ENCODE data around the gene TMEM273.

TMEM273 gene

DNA sequence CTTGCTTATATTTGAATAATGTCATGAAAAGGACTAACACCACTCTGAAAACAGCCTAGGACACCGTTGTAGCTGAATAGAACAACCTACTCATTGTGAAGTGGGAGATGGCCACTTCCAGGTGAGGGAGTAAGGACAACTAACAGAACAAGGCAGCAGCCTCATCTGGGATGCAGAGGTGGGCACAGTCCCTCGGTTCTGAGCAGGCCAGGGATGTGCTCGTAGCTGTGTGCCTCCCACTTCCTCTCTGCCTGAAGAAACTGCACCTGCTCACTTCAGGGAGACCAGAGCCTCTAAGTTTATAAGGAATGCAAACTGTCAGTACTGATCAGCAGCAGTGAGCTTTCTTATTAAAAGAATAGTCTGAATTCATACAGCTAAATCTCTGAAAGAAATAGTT is 75.3 kb downstream of the TMEM273 start:
- ATAC-seq = no peak

DNA sequence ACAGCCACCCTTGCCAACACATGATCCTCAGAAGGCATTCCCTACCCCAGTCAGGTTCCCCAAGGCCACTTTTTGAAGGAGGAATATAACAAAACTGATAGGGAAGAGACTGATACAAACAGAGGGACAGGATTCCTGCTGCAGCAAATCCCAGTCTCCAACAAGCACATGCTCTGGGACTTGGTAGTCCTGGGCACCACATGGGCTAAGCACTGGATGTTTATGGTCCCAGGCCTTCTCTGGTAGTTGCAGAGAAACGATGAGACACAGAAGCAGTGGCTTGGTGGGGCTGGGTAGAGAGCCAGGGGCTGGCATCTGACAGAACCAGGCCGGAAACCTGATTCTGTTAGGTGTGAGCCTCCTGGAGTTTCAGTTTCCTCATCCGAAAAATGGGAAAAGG is 76.1 kb downstream of the TMEM273 start:
- no peak for ATAC-seq
- TF ChIP-seq ESRRG (CRISPR knock-in tag; IDR thresholded peaks at IDR 0.05) = no peak
- no peak for TF ChIP-seq TOX (CRISPR knock-in tag; IDR thresholded peaks at IDR 0.05; ENCODE audit: borderline replicate concordance)
- no peak for TF ChIP-seq ZNF565 (CRISPR knock-in tag; conservative IDR thresholded peaks at IDR 0.05; ENCODE audit: low read depth)

More for the DNA sequence above, 75.3 kb downstream of the TMEM273 start:
- TF ChIP-seq SNAI2 (CRISPR knock-in tag; IDR thresholded peaks at IDR 0.05) (no peak), RARB (CRISPR knock-in tag; IDR thresholded peaks at IDR 0.05) (no peak), ISL1 (CRISPR knock-in tag; IDR thresholded peaks at IDR 0.05) (no peak), GLIS3 (CRISPR knock-in tag; IDR thresholded peaks at IDR 0.05) (no peak), ARNTL (CRISPR knock-in tag; IDR thresholded peaks at IDR 0.05; ENCODE audit: borderline replicate concordance, low read depth) (no peak), ZNF70 (CRISPR knock-in tag; IDR thresholded peaks at IDR 0.05) (no peak)
- TF ChIP-seq, protein P1, sequence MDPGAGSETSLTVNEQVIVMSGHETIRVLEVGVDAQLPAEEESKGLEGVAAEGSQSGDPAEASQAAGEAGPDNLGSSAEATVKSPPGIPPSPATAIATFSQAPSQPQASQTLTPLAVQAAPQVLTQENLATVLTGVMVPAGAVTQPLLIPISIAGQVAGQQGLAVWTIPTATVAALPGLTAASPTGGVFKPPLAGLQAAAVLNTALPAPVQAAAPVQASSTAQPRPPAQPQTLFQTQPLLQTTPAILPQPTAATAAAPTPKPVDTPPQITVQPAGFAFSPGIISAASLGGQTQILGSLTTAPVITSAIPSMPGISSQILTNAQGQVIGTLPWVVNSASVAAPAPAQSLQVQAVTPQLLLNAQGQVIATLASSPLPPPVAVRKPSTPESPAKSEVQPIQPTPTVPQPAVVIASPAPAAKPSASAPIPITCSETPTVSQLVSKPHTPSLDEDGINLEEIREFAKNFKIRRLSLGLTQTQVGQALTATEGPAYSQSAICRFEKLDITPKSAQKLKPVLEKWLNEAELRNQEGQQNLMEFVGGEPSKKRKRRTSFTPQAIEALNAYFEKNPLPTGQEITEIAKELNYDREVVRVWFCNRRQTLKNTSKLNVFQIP (CRISPR knock-in tag; IDR thresholded peaks at IDR 0.05; ENCODE audit: borderline replicate concordance, low read depth) = no peak
- TF ChIP-seq, protein P2, sequence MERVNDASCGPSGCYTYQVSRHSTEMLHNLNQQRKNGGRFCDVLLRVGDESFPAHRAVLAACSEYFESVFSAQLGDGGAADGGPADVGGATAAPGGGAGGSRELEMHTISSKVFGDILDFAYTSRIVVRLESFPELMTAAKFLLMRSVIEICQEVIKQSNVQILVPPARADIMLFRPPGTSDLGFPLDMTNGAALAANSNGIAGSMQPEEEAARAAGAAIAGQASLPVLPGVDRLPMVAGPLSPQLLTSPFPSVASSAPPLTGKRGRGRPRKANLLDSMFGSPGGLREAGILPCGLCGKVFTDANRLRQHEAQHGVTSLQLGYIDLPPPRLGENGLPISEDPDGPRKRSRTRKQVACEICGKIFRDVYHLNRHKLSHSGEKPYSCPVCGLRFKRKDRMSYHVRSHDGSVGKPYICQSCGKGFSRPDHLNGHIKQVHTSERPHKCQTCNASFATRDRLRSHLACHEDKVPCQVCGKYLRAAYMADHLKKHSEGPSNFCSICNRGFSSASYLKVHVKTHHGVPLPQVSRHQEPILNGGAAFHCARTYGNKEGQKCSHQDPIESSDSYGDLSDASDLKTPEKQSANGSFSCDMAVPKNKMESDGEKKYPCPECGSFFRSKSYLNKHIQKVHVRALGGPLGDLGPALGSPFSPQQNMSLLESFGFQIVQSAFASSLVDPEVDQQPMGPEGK (CRISPR knock-in tag; IDR thresholded peaks at IDR 0.05; ENCODE audit: borderline replicate concordance) = no peak

DNA sequence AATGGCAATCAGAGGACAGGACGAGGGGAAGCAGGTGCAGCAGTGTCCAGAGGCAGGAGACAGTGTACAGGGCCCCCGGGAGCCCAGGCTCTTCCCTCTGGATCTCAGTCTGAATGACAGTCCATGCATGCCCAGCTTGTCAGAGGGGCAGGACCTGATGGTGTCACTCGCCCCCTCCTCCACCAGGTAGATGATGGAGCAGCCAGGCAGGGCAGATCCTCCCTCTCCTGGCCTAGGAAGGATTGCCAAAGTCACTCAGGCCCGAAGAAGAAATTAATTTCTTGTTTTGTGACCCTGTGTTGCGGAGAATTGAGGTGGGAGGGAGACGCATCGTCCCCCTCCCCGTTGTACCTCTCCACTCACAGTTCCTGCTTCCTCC is 76.9 kb downstream of the TMEM273 start:
- TF ChIP-seq, protein P3, sequence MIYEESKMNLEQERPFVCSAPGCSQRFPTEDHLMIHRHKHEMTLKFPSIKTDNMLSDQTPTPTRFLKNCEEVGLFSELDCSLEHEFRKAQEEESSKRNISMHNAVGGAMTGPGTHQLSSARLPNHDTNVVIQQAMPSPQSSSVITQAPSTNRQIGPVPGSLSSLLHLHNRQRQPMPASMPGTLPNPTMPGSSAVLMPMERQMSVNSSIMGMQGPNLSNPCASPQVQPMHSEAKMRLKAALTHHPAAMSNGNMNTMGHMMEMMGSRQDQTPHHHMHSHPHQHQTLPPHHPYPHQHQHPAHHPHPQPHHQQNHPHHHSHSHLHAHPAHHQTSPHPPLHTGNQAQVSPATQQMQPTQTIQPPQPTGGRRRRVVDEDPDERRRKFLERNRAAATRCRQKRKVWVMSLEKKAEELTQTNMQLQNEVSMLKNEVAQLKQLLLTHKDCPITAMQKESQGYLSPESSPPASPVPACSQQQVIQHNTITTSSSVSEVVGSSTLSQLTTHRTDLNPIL (CRISPR knock-in tag; IDR thresholded peaks at IDR 0.05; ENCODE audit: low read depth) = no peak
- ATAC-seq = no peak

DNA sequence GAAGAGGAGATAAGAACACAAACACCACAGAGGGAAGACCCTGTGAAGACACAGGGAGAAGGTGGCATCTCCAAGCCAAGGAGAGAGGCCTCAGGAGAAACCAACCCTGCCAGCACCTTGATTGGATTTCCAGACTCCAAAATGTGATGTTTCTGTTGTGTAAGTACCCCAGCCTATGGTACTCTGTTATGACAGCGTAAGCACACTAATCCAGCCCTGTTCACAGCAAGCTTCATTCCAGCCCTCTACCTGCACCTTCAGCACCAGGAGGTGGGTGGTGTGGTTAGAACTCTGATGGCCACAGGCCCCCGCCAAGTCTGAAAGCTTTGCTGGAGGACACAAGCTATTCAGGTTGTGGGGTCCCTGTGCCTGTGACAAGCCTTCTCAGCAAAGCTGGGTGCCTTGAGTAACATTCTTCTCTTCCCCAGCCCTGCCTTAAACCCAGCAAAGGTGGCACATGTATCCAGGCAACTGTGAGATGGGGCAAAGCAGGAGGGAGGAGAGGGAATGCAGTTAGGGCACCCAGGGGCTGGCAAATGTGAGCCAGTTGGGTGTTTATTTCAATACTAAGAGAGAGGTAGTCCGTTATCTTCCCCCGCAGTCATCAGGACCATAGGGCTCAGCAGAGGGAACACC is 77.4 kb downstream of the TMEM273 start:
- TF ChIP-seq ARNTL (CRISPR knock-in tag; IDR thresholded peaks at IDR 0.05; ENCODE audit: borderline replicate concordance, low read depth) = no peak
- TF ChIP-seq ZNF70 (CRISPR knock-in tag; IDR thresholded peaks at IDR 0.05) = no peak
- TF ChIP-seq PPARA (CRISPR knock-in tag; IDR thresholded peaks at IDR 0.05; ENCODE audit: borderline replicate concordance) = no peak
- TF ChIP-seq TCF4 (CRISPR knock-in tag; IDR thresholded peaks at IDR 0.05; ENCODE audit: borderline replicate concordance) = no peak
- no peak for TF ChIP-seq ZC3H10 (CRISPR knock-in tag; IDR thresholded peaks at IDR 0.05)
- TF ChIP-seq ZFP30 (CRISPR knock-in tag; IDR thresholded peaks at IDR 0.05) = no peak
- no peak for TF ChIP-seq ESRRG (CRISPR knock-in tag; IDR thresholded peaks at IDR 0.05)
- no peak for TF ChIP-seq BACH2 (CRISPR knock-in tag; IDR thresholded peaks at IDR 0.05; ENCODE audit: borderline replicate concordance)
- no peak for TF ChIP-seq ZNF565 (CRISPR knock-in tag; conservative IDR thresholded peaks at IDR 0.05; ENCODE audit: low read depth)
- TF ChIP-seq, protein P2 (CRISPR knock-in tag; IDR thresholded peaks at IDR 0.05; ENCODE audit: borderline replicate concordance) = no peak
- TF ChIP-seq SNAI2 (CRISPR knock-in tag; IDR thresholded peaks at IDR 0.05) = no peak
- no peak for TF ChIP-seq GLIS3 (CRISPR knock-in tag; IDR thresholded peaks at IDR 0.05)
- TF ChIP-seq, protein P4, sequence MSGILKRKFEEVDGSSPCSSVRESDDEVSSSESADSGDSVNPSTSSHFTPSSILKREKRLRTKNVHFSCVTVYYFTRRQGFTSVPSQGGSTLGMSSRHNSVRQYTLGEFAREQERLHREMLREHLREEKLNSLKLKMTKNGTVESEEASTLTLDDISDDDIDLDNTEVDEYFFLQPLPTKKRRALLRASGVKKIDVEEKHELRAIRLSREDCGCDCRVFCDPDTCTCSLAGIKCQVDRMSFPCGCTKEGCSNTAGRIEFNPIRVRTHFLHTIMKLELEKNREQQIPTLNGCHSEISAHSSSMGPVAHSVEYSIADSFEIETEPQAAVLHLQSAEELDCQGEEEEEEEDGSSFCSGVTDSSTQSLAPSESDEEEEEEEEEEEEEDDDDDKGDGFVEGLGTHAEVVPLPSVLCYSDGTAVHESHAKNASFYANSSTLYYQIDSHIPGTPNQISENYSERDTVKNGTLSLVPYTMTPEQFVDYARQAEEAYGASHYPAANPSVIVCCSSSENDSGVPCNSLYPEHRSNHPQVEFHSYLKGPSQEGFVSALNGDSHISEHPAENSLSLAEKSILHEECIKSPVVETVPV (CRISPR knock-in tag; IDR thresholded peaks at IDR 0.05) = no peak
- TF ChIP-seq ISL1 (CRISPR knock-in tag; IDR thresholded peaks at IDR 0.05) = no peak
- TF ChIP-seq, protein P1 (CRISPR knock-in tag; IDR thresholded peaks at IDR 0.05; ENCODE audit: borderline replicate concordance, low read depth) = no peak
- no peak for TF ChIP-seq RARB (CRISPR knock-in tag; IDR thresholded peaks at IDR 0.05)
- TF ChIP-seq, protein P5, sequence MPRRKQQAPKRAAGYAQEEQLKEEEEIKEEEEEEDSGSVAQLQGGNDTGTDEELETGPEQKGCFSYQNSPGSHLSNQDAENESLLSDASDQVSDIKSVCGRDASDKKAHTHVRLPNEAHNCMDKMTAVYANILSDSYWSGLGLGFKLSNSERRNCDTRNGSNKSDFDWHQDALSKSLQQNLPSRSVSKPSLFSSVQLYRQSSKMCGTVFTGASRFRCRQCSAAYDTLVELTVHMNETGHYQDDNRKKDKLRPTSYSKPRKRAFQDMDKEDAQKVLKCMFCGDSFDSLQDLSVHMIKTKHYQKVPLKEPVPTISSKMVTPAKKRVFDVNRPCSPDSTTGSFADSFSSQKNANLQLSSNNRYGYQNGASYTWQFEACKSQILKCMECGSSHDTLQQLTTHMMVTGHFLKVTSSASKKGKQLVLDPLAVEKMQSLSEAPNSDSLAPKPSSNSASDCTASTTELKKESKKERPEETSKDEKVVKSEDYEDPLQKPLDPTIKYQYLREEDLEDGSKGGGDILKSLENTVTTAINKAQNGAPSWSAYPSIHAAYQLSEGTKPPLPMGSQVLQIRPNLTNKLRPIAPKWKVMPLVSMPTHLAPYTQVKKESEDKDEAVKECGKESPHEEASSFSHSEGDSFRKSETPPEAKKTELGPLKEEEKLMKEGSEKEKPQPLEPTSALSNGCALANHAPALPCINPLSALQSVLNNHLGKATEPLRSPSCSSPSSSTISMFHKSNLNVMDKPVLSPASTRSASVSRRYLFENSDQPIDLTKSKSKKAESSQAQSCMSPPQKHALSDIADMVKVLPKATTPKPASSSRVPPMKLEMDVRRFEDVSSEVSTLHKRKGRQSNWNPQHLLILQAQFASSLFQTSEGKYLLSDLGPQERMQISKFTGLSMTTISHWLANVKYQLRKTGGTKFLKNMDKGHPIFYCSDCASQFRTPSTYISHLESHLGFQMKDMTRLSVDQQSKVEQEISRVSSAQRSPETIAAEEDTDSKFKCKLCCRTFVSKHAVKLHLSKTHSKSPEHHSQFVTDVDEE (CRISPR knock-in tag; IDR thresholded peaks at IDR 0.05) = no peak
- no peak for TF ChIP-seq CSDC2 (CRISPR knock-in tag; IDR thresholded peaks at IDR 0.05)
- no peak for ATAC-seq

Data from SK-N-SH treated with all-trans-retinoic acid at 6 μM for 48 hours (cell line).